GM18858 (cell line): ENCODE data around the gene CD151.
A peak's percentile ranks its signal among the peaks of the same experiment; 100 is the strongest.

Experiments used
- ATAC-seq: cut with Tn5 transposase; IDR thresholded peaks from one replicate; pipeline ENCODE4 v1.9.1; 2021; ENCODE audit not compliant: unreplicated experiment

The CD151 gene

GRCh38 chr11:813072-813455, 19.7 kb upstream of the CD151 start:
- no peak for ATAC-seq

- no peak for ATAC-seq
Measured at GRCh38 chr11:813456-814096, 19.2 kb upstream of the CD151 start.

GRCh38 chr11:815675-816432, 16.9 kb upstream of the CD151 start:
- no peak for ATAC-seq

DNA sequence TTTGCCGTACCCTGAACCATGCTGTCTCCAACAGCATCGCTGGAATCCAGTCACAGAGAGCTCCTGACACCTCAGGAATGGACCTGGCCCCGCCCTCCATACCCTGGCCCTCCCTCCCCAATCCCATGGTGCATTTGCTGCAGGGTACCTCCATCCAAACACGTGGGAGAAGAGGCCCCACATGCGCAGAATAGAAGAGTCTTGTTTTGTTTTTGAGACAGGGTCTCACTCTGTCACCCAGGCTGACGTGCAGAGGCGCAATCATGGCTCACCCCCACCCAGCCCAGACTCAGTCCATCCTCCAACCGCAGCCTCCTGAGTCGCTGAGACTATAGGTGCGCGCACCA, 16.3 kb upstream of the CD151 start:
- ATAC-seq, result no peak

- ATAC-seq, result no peak
Measured at GRCh38 chr11:818396-819128, 14.2 kb upstream of the CD151 start, which contains the start of gene PNPLA2. TSS of gene PNPLA2 (plus strand) at chr11:818914. CDS start at chr11:819719, 805 bp downstream.

DNA sequence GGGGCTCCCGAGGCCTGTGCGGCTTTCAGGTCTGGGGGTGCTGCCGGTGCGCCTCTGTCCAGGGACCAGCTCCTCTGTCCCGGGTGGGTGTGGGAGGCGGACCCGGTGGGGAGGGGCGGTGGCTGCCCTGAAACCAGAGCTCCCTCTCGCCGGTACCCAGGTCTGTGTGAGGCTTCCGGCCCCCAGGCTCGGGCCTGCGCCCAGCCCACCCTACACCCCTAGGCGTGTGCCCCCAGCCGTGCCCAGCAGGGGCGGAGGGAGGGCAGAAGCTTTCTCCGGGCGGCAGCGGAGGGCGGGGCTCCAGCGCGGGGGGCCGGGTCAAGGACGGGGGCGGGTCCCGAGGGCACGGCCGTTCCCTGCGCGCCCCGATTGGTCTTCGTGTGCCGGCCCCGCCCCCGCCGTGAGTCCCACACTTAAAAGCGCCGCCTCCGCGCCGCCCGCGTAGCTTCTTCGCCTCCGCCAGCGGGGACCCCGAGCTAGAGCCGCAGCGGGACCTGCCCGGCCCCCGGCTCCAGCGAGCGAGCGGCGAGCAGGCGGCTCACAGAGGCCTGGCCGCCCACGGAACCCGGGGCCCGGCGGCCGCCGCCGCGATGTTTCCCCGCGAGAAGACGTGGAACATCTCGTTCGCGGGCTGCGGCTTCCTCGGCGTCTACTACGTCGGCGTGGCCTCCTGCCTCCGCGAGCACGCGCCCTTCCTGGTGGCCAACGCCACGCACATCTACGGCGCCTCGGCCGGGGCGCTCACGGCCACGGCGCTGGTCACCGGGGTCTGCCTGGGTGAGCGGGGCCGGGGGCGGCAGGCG, 13.4 kb upstream of the CD151 start:
- ATAC-seq, result peak; percentile 47

DNA sequence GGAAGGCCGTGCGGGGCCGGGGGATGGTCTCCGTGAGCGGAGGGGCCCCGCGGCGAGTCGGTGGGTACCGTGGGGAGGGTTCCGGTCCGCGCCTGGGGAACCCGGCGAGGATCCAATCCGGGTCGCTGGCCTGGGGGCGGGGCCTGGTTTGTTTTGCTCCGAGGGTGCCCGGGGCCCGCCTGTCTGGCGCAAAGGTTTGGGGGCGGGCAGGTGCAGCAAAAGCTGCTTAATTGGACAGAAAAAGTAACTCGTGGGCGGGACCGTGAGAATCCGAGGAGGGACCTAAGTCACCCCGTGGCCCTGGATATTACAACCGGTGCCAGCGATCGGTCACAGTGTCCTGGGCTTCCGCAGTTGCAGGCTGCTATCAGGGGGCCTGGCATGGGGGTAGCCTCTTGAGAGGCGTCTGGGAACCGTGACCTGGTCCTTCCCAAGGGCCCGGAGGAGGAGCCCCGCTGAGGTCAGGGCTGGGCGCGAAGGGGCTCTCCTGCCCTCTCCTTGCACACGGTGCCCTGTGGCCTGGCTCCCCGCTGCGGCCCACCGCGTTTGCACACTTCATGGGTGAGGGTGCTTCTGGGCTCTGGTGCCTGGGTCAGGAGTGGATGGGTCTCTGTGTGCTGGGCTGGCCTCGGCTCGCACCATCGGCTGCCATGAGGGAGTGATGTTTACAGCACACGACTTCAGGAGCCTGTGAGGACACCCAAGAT, 12.7 kb upstream of the CD151 start:
- peak; percentile 39 for ATAC-seq

GRCh38 chr11:820655-821511, 11.9 kb upstream of the CD151 start:
- no peak for ATAC-seq

- ATAC-seq, result no peak
Measured at GRCh38 chr11:821512-822371, 11.0 kb upstream of the CD151 start.

- no peak for ATAC-seq
Measured at GRCh38 chr11:823441-824291, 9.1 kb upstream of the CD151 start.

DNA sequence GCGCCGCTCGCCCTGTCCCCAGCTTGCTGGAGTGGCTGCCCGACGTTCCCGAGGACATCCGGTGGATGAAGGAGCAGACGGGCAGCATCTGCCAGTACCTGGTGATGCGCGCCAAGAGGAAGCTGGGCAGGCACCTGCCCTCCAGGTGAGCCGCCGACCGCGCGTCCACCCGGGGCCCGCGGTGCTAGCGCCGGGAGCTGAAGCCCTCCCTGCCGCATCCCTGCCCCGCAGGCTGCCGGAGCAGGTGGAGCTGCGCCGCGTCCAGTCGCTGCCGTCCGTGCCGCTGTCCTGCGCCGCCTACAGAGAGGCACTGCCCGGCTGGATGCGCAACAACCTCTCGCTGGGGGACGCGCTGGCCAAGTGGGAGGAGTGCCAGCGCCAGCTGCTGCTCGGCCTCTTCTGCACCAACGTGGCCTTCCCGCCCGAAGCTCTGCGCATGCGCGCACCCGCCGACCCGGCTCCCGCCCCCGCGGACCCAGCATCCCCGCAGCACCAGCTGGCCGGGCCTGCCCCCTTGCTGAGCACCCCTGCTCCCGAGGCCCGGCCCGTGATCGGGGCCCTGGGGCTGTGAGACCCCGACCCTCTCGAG, 8.4 kb upstream of the CD151 start:
- ATAC-seq, result no peak

GRCh38 chr11:824942-825341, 7.8 kb upstream of the CD151 start:
- no peak for ATAC-seq

- ATAC-seq, result no peak
Measured at GRCh38 chr11:825366-826226, 7.2 kb upstream of the CD151 start.

DNA sequence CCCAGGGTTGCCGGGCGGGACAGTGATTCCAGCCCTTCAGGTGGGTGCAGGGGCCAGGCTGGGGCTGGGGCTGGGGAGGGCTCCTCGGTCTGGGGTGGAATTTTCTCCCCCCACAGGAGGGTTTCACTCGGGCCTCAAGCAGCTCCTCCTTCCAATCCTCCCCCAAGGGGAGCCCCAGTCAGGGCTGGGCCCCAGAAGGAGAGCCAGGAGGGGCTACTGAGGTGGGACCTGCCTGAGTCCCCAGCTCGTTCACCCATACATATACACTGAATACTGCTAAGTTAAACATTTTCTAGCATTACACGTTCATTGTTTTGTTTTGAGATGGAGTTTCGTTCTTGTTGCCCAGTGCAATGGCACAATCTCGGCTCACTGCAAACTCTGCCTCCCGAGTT, 6.5 kb upstream of the CD151 start:
- ATAC-seq, result no peak

DNA sequence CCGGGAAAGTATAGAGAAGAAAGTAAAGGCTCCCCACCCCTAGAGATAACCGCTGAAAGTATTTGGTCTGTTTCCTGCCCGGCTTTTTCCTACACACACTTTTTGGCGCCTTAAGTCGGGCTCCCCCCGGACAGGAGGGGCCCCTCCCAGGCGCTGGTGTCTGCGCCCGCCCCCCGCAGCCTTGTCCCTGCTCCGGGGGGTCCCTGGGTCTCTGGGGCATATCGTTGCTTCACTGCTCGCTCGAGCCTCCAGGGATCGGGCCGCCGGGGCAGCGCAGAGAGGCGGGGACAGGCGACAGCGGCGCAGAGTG, 6.0 kb upstream of the CD151 start:
- ATAC-seq, result no peak

GRCh38 chr11:827146-827896, 5.4 kb upstream of the CD151 start:
- no peak for ATAC-seq
